Astrocyte (in vitro differentiated cells and primary cell): Measurements from ENCODE around the gene CEACAM16. TPM values are rescaled to one million over a fixed set of nuclear protein-coding genes. Genes with fewer than 3 reads are reported as not detected.

Experiments used
- DNase-seq: peaks from one replicate; pipeline ENCODE4 v3.0.0-alpha.2; 2010; ENCODE audit warnings: low read depth
- FAIRE-seq: peaks from 2 replicates; lab custom pipeline; 2011; peaks lifted over from hg19 to GRCh38; lab: Jason Lieb, UNC
- H2AFZ ChIP-seq: 2 replicates; pipeline ENCODE4 v1.6.0; 2012; ENCODE audit warnings: low read depth, low read length, inconsistent platforms
- H3K27ac ChIP-seq: 2 replicates; pipeline ENCODE4 v1.5.1; 2011; ENCODE audit warnings: low read depth, low read length, inconsistent platforms
- H3K27me3 ChIP-seq: 2 replicates; pipeline ENCODE4 v1.6.0; 2011; ENCODE audit warnings: low read length, inconsistent platforms; ENCODE audit not compliant: insufficient read depth
- H3K36me3 ChIP-seq: 2 replicates; pipeline ENCODE4 v1.5.1; 2011; ENCODE audit warnings: low read length, inconsistent platforms; ENCODE audit not compliant: insufficient read depth
- H3K4me1 ChIP-seq: 2 replicates; pipeline ENCODE4 v1.5.1; 2011; ENCODE audit warnings: low read length, inconsistent platforms; ENCODE audit not compliant: insufficient read depth
- H3K4me2 ChIP-seq: 2 replicates; pipeline ENCODE4 v1.6.0; 2012; ENCODE audit warnings: low read length, inconsistent platforms
- H3K4me3 ChIP-seq: 2 replicates; pipeline ENCODE4 v1.5.1; 2011; ENCODE audit warnings: low read depth, mild to moderate bottlenecking, low read length, inconsistent platforms; ENCODE audit not compliant: insufficient read depth
- H3K79me2 ChIP-seq: 2 replicates; pipeline ENCODE4 v1.6.0; 2012; ENCODE audit warnings: mild to moderate bottlenecking, low read length, inconsistent platforms; ENCODE audit not compliant: insufficient read depth
- H3K9ac ChIP-seq: 2 replicates; pipeline ENCODE4 v1.6.0; 2012; ENCODE audit warnings: mild to moderate bottlenecking, low read length, inconsistent platforms
- H3K9me3 ChIP-seq: 2 replicates; pipeline ENCODE4 v1.5.1; 2012; ENCODE audit warnings: low read depth, mild to moderate bottlenecking, low read length, inconsistent platforms; ENCODE audit not compliant: insufficient read depth
- H4K20me1 ChIP-seq: 2 replicates; pipeline ENCODE4 v1.6.0; 2012; ENCODE audit warnings: low read length, inconsistent platforms; ENCODE audit not compliant: insufficient read depth
- H3K27ac Mint-ChIP-seq: one replicate; pipeline ENCODE4 v1.8.0; 2021; ENCODE audit warnings: mild to moderate bottlenecking, mixed read lengths; ENCODE audit not compliant: unreplicated experiment
- H3K27me3 Mint-ChIP-seq: one replicate; pipeline ENCODE4 v1.8.0; 2021; ENCODE audit warnings: low read depth, mixed read lengths; ENCODE audit not compliant: unreplicated experiment
- H3K36me3 Mint-ChIP-seq: one replicate; pipeline ENCODE4 v1.8.0; 2021; ENCODE audit warnings: low read depth, mixed read lengths; ENCODE audit not compliant: unreplicated experiment
- H3K4me1 Mint-ChIP-seq: one replicate; pipeline ENCODE4 v1.8.0; 2021; ENCODE audit warnings: low read depth, mixed read lengths; ENCODE audit not compliant: unreplicated experiment
- H3K4me3 Mint-ChIP-seq: one replicate; pipeline ENCODE4 v1.8.0; 2021; ENCODE audit warnings: mild to moderate bottlenecking, moderate library complexity, mixed read lengths; ENCODE audit not compliant: unreplicated experiment
- H3K9me3 Mint-ChIP-seq: one replicate; pipeline ENCODE4 v1.8.0; 2021; ENCODE audit warnings: mild to moderate bottlenecking, mixed read lengths; ENCODE audit not compliant: unreplicated experiment
- CTCF ChIP-seq: IDR thresholded peaks from 2 replicates; pipeline ENCODE4 v1.5.1; 2011; ENCODE audit warnings: low read depth, mild to moderate bottlenecking, inconsistent platforms, low read length, moderate library complexity; ENCODE audit not compliant: insufficient read depth
- EZH2 ChIP-seq: IDR thresholded peaks from 2 replicates; pipeline ENCODE4 v1.6.1; 2012; ENCODE audit warnings: mild to moderate bottlenecking, low read length, inconsistent platforms; ENCODE audit not compliant: insufficient read depth
- total RNA-seq: library from RNA; stranded (reverse); gene quantifications from 2 replicates; pipeline ENCODE4 v1.2.1, GENCODE V29; 2021

CEACAM16 gene
- total RNA-seq, 1 donor from 2014 or later = 0.14 TPM

DNA sequence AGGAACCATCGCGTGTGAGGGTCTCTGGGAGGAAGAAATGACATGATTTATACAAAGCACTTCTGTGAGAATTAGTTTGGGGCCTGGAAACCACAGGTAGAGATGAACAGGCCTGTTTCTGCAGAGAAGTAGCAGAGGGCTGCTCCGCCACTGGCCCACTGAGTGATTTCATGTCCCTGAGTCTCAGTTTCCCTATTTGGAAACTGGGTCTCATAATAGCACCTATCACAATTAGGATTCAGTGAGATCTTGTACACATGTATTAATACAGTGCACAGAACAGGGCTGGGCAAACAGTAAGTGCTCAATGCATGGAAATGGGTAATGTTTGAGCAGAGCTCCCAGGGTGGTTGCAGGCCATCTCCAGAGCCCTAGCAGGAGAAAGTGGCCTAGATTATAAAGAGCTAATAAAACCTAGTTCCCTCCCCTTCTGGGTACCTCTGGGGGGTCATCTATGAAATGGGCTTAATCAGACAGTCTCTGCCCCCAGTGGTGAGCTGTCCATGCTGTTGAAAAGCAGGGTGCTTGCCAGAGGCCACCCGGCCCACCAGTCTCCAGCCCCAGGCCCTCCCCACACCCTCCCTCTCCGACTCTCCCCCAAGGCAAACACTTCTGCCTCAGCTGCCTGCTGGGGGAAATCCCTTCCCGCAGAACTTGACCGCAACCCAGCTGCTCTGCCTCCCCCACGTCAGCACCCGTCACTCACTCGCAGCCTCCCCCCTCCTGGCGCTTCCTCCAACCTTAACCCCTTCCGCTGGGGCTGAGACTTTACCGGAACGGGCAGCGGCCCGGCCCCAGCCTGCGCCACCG, 54.1 kb downstream of the CEACAM16 start:
- H3K9me3 Mint-ChIP-seq = no peaks in the 10 kb centered on the region
- H3K9me3 ChIP-seq = no peaks in the 10 kb centered on the region
- peak overlapping the region; percentile 9 for H3K27ac ChIP-seq
- H3K36me3 ChIP-seq = peaks cover 5% of the 10 kb centered on the region
- H3K4me2 ChIP-seq = peak overlapping the region; percentile 92
- TF ChIP-seq EZH2 = no peak
- no peak for TF ChIP-seq CTCF
- peaks cover 59% of the 10 kb centered on the region for H4K20me1 ChIP-seq
- no peak overlapping the region for H2AFZ ChIP-seq
- H3K36me3 Mint-ChIP-seq = peaks cover 12% of the 10 kb centered on the region
- H3K4me3 Mint-ChIP-seq = peak overlapping the region; percentile 54
- peaks cover 40% of the 10 kb centered on the region for H3K79me2 ChIP-seq
- no peak for FAIRE-seq
- H3K27ac Mint-ChIP-seq = peak overlapping the region; percentile 72
- no peak overlapping the region for H3K4me3 ChIP-seq
- H3K4me1 ChIP-seq = peaks cover 59% of the 10 kb centered on the region
- peaks cover 32% of the 10 kb centered on the region for H3K4me1 Mint-ChIP-seq
- peak; percentile 99 for DNase-seq
- peak overlapping the region; percentile 36 for H3K9ac ChIP-seq
- no peaks in the 10 kb centered on the region for H3K27me3 ChIP-seq
- H3K27me3 Mint-ChIP-seq = peaks cover 8% of the 10 kb centered on the region

DNA sequence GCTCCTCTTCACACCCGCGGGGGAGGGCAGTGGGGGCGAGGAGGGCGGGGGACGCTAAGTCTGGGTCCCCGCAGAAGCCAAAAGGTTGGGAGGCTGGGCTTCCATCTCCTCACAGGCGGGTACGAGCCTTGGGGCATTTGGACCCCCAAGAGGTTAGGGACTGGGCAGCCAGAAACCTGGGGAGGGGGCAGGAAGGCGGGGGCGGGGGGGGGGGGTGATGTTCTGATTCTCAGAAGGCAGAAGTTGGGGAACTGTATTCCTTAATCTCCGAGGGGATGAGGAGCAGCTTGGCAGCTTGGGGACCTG, 54.6 kb downstream of the CEACAM16 start:
- Histone ChIP-seq H3K9me3 (no peaks in the 10 kb centered on the region), H3K4me2 (peak overlapping the region; percentile 92), H2AFZ (no peak overlapping the region), H4K20me1 (peaks cover 62% of the 10 kb centered on the region), H3K4me3 (peak overlapping the region; percentile 51), H3K36me3 (peaks cover 5% of the 10 kb centered on the region), H3K27me3 (no peaks in the 10 kb centered on the region), H3K79me2 (peaks cover 40% of the 10 kb centered on the region), H3K4me1 (peaks cover 63% of the 10 kb centered on the region), H3K9ac (peak overlapping the region; percentile 85), H3K27ac (peak overlapping the region; percentile 83)
- peaks cover 8% of the 10 kb centered on the region for H3K27me3 Mint-ChIP-seq
- no peaks in the 10 kb centered on the region for H3K9me3 Mint-ChIP-seq
- no peak for TF ChIP-seq CTCF
- no peak for TF ChIP-seq EZH2
- FAIRE-seq (no peak), DNase-seq (no peak)
- peaks cover 38% of the 10 kb centered on the region for H3K4me1 Mint-ChIP-seq
- peaks cover 12% of the 10 kb centered on the region for H3K36me3 Mint-ChIP-seq
- H3K27ac Mint-ChIP-seq = peak overlapping the region; percentile 91
- peak overlapping the region; percentile 78 for H3K4me3 Mint-ChIP-seq
